GM15510 (cell line): ENCODE results near the gene EXOC4.

Source experiments
- POLR2A ChIP-seq: IDR thresholded peaks from 3 replicates; pipeline ENCODE4 v1.6.1; 2011; ENCODE audit warnings: borderline replicate concordance; ENCODE audit not compliant: insufficient read length; ENCODE audit errors: extremely low read depth

EXOC4 gene

GRCh38 chr7:133590795-133591194 is 337.9 kb downstream of the EXOC4 start:
- no peak for TF ChIP-seq POLR2A

GRCh38 chr7:133591704-133592340 is 338.9 kb downstream of the EXOC4 start:
- no peak for TF ChIP-seq POLR2A

- no peak for TF ChIP-seq POLR2A
Observed at GRCh38 chr7:133593561-133593960, 340.7 kb downstream of the EXOC4 start.

GRCh38 chr7:133601617-133602016 is 348.7 kb downstream of the EXOC4 start:
- no peak for TF ChIP-seq POLR2A

- no peak for TF ChIP-seq POLR2A
Observed at GRCh38 chr7:133602291-133602690, 349.4 kb downstream of the EXOC4 start.

- no peak for TF ChIP-seq POLR2A
Observed at GRCh38 chr7:133606991-133607390, 354.1 kb downstream of the EXOC4 start.

- TF ChIP-seq POLR2A, result no peak
Observed at GRCh38 chr7:133609806-133610205, 356.9 kb downstream of the EXOC4 start.

GRCh38 chr7:133611955-133612354 is 359.1 kb downstream of the EXOC4 start:
- TF ChIP-seq POLR2A, result no peak

GRCh38 chr7:133613250-133613790 is 360.4 kb downstream of the EXOC4 start:
- TF ChIP-seq POLR2A, result no peak

GRCh38 chr7:133614251-133614650 is 361.4 kb downstream of the EXOC4 start:
- TF ChIP-seq POLR2A, result no peak

GRCh38 chr7:133618970-133619369 is 366.1 kb downstream of the EXOC4 start:
- no peak for TF ChIP-seq POLR2A

- no peak for TF ChIP-seq POLR2A
Observed at GRCh38 chr7:133619491-133619890, 366.6 kb downstream of the EXOC4 start.

- TF ChIP-seq POLR2A, result no peak
Observed at GRCh38 chr7:133623721-133624120, 370.8 kb downstream of the EXOC4 start.

- no peak for TF ChIP-seq POLR2A
Observed at GRCh38 chr7:133625046-133625445, 372.2 kb downstream of the EXOC4 start.

GRCh38 chr7:133629701-133630100 is 376.8 kb downstream of the EXOC4 start:
- no peak for TF ChIP-seq POLR2A

- TF ChIP-seq POLR2A, result no peak
Observed at GRCh38 chr7:133633055-133633454, 380.2 kb downstream of the EXOC4 start.
